Stimulated activated naive CD8-positive, alpha-beta T cell treated with anti-CD3 and anti-CD28 coated beads, Interleukin-15, Interleukin-2, amounts not matched to agents 100 ng/mL and 50 ng/mL, for 24 hours (primary cell): Measurements from ENCODE around the gene KDM5C.

Source experiments
- H3K27ac Mint-ChIP-seq: one replicate; pipeline ENCODE4 v1.8.0; 2021; ENCODE audit warnings: mild to moderate bottlenecking, mixed read lengths
- H3K27me3 Mint-ChIP-seq: one replicate; pipeline ENCODE4 v1.8.0; 2021; ENCODE audit warnings: mixed read lengths
- H3K36me3 Mint-ChIP-seq: one replicate; pipeline ENCODE4 v1.8.0; 2021; ENCODE audit warnings: low read depth, mixed read lengths
- H3K4me1 Mint-ChIP-seq: one replicate; pipeline ENCODE4 v1.8.0; 2021; ENCODE audit warnings: low read depth, mixed read lengths
- H3K4me3 Mint-ChIP-seq: one replicate; pipeline ENCODE4 v1.8.0; 2021; ENCODE audit warnings: mild to moderate bottlenecking, mixed read lengths
- H3K9me3 Mint-ChIP-seq: one replicate; pipeline ENCODE4 v1.8.0; 2021; ENCODE audit warnings: mixed read lengths

The KDM5C gene

GRCh38 chrX:53256446-53257041, 31.5 kb upstream of the KDM5C start:
- Mint-ChIP-seq H3K27me3 (no peaks in the 10 kb centered on the region), H3K9me3 (no peaks in the 10 kb centered on the region), H3K27ac (no peak overlapping the region), H3K4me3 (no peak overlapping the region), H3K4me1 (peaks cover 3% of the 10 kb centered on the region), H3K36me3 (no peaks in the 10 kb centered on the region)

GRCh38 chrX:53255738-53256191, 30.8 kb upstream of the KDM5C start:
- no peaks in the 10 kb centered on the region for H3K9me3 Mint-ChIP-seq
- no peak overlapping the region for H3K4me3 Mint-ChIP-seq

GRCh38 chrX:53254570-53255461, 29.8 kb upstream of the KDM5C start:
- Mint-ChIP-seq H3K27me3 (no peaks in the 10 kb centered on the region), H3K36me3 (no peaks in the 10 kb centered on the region), H3K9me3 (no peaks in the 10 kb centered on the region), H3K4me3 (no peak overlapping the region), H3K4me1 (no peaks in the 10 kb centered on the region), H3K27ac (no peak overlapping the region)

More at GRCh38 chrX:53255738-53256191, 30.8 kb upstream of the KDM5C start:
- no peaks in the 10 kb centered on the region for H3K4me1 Mint-ChIP-seq
- no peak overlapping the region for H3K27ac Mint-ChIP-seq
- H3K36me3 Mint-ChIP-seq: no peaks in the 10 kb centered on the region
- H3K27me3 Mint-ChIP-seq: no peaks in the 10 kb centered on the region

- no peak overlapping the region for H3K27ac Mint-ChIP-seq
- no peaks in the 10 kb centered on the region for H3K9me3 Mint-ChIP-seq
- H3K36me3 Mint-ChIP-seq: no peaks in the 10 kb centered on the region
- H3K4me1 Mint-ChIP-seq: no peaks in the 10 kb centered on the region
- no peak overlapping the region for H3K4me3 Mint-ChIP-seq
- no peaks in the 10 kb centered on the region for H3K27me3 Mint-ChIP-seq
These were observed 28.4 kb upstream of the KDM5C start for GRCh38 chrX:53253293-53254020.

GRCh38 chrX:53251307-53251706, 26.3 kb upstream of the KDM5C start:
- H3K4me3 Mint-ChIP-seq: no peak overlapping the region
- no peak overlapping the region for H3K27ac Mint-ChIP-seq
- H3K36me3 Mint-ChIP-seq: no peaks in the 10 kb centered on the region
- H3K27me3 Mint-ChIP-seq: no peaks in the 10 kb centered on the region
- H3K9me3 Mint-ChIP-seq: no peaks in the 10 kb centered on the region
- H3K4me1 Mint-ChIP-seq: no peaks in the 10 kb centered on the region

- Mint-ChIP-seq H3K4me1 (no peaks in the 10 kb centered on the region), H3K36me3 (no peaks in the 10 kb centered on the region), H3K27ac (no peak overlapping the region), H3K4me3 (no peak overlapping the region), H3K9me3 (no peaks in the 10 kb centered on the region), H3K27me3 (no peaks in the 10 kb centered on the region)
These were observed 25.5 kb upstream of the KDM5C start for GRCh38 chrX:53250556-53250955.

- H3K4me3 Mint-ChIP-seq: no peak overlapping the region
- H3K27me3 Mint-ChIP-seq: no peaks in the 10 kb centered on the region
- H3K4me1 Mint-ChIP-seq: no peaks in the 10 kb centered on the region
- H3K27ac Mint-ChIP-seq: no peak overlapping the region
- H3K36me3 Mint-ChIP-seq: no peaks in the 10 kb centered on the region
- H3K9me3 Mint-ChIP-seq: no peaks in the 10 kb centered on the region
These were observed 24.5 kb upstream of the KDM5C start for GRCh38 chrX:53249408-53250042.

- no peaks in the 10 kb centered on the region for H3K36me3 Mint-ChIP-seq
- H3K27ac Mint-ChIP-seq: no peak overlapping the region
- no peaks in the 10 kb centered on the region for H3K27me3 Mint-ChIP-seq
- H3K9me3 Mint-ChIP-seq: no peaks in the 10 kb centered on the region
- no peaks in the 10 kb centered on the region for H3K4me1 Mint-ChIP-seq
- no peak overlapping the region for H3K4me3 Mint-ChIP-seq
These were observed 22.9 kb upstream of the KDM5C start for GRCh38 chrX:53247928-53248327.

- no peaks in the 10 kb centered on the region for H3K36me3 Mint-ChIP-seq
- no peaks in the 10 kb centered on the region for H3K27me3 Mint-ChIP-seq
- H3K9me3 Mint-ChIP-seq: no peaks in the 10 kb centered on the region
- no peak overlapping the region for H3K4me3 Mint-ChIP-seq
- peaks cover 6% of the 10 kb centered on the region for H3K4me1 Mint-ChIP-seq
- H3K27ac Mint-ChIP-seq: no peak overlapping the region
These were observed 21.2 kb upstream of the KDM5C start for GRCh38 chrX:53246231-53246630.

GRCh38 chrX:53244610-53245009, 19.6 kb upstream of the KDM5C start:
- H3K4me3 Mint-ChIP-seq: no peak overlapping the region
- H3K36me3 Mint-ChIP-seq: no peaks in the 10 kb centered on the region
- no peak overlapping the region for H3K27ac Mint-ChIP-seq
- peaks cover 15% of the 10 kb centered on the region for H3K4me1 Mint-ChIP-seq
- H3K9me3 Mint-ChIP-seq: no peaks in the 10 kb centered on the region
- no peaks in the 10 kb centered on the region for H3K27me3 Mint-ChIP-seq

GRCh38 chrX:53242310-53242709, 17.3 kb upstream of the KDM5C start:
- Mint-ChIP-seq H3K9me3 (no peaks in the 10 kb centered on the region), H3K4me1 (peaks cover 25% of the 10 kb centered on the region), H3K27me3 (no peaks in the 10 kb centered on the region), H3K36me3 (no peaks in the 10 kb centered on the region), H3K27ac (no peak overlapping the region), H3K4me3 (no peak overlapping the region)

GRCh38 chrX:53241558-53241957, 16.6 kb upstream of the KDM5C start:
- H3K27me3 Mint-ChIP-seq: no peaks in the 10 kb centered on the region
- peak overlapping the region; percentile 45 for H3K27ac Mint-ChIP-seq
- H3K9me3 Mint-ChIP-seq: no peaks in the 10 kb centered on the region
- H3K4me1 Mint-ChIP-seq: peaks cover 25% of the 10 kb centered on the region
- H3K36me3 Mint-ChIP-seq: no peaks in the 10 kb centered on the region
- no peak overlapping the region for H3K4me3 Mint-ChIP-seq

GRCh38 chrX:53239474-53239873, 14.5 kb upstream of the KDM5C start:
- peaks cover 25% of the 10 kb centered on the region for H3K4me1 Mint-ChIP-seq

GRCh38 chrX:53237056-53237455, 12.0 kb upstream of the KDM5C start:
- no peak overlapping the region for H3K4me3 Mint-ChIP-seq
- H3K36me3 Mint-ChIP-seq: no peaks in the 10 kb centered on the region
- no peak overlapping the region for H3K27ac Mint-ChIP-seq
- peaks cover 25% of the 10 kb centered on the region for H3K4me1 Mint-ChIP-seq
- H3K9me3 Mint-ChIP-seq: no peaks in the 10 kb centered on the region
- no peaks in the 10 kb centered on the region for H3K27me3 Mint-ChIP-seq

More at GRCh38 chrX:53239474-53239873, 14.5 kb upstream of the KDM5C start:
- Mint-ChIP-seq H3K27ac (peak overlapping the region; percentile 83), H3K36me3 (no peaks in the 10 kb centered on the region), H3K9me3 (no peaks in the 10 kb centered on the region), H3K4me3 (no peak overlapping the region), H3K27me3 (no peaks in the 10 kb centered on the region)
